GM12873 (cell line): ENCODE data around the gene COMTD1.

Experiments used
- CTCF ChIP-seq: IDR thresholded peaks from 2 replicates; pipeline ENCODE4 v1.5.1; 2012; ENCODE audit warnings: low read depth, mild to moderate bottlenecking, moderate library complexity, low read length, control low read depth; ENCODE audit not compliant: insufficient read depth; ENCODE audit errors: missing control alignments

Gene COMTD1

GRCh38 chr10:75210282-75211006 is 25.3 kb downstream of the COMTD1 start, which contains the start of gene VDAC2:
VDAC2 (plus strand) TSS chr10:75210796; CDS start chr10:75211159, 363 bp downstream.
- TF ChIP-seq CTCF: no peak

GRCh38 chr10:75209921-75210281 is 25.9 kb downstream of the COMTD1 start:
- no peak for TF ChIP-seq CTCF

- TF ChIP-seq CTCF: no peak
These were observed 26.5 kb downstream of the COMTD1 start for GRCh38 chr10:75209086-75209920.

GRCh38 chr10:75208181-75208580 is 27.6 kb downstream of the COMTD1 start:
- TF ChIP-seq CTCF: no peak

- TF ChIP-seq CTCF: no peak
These were observed 28.0 kb downstream of the COMTD1 start for GRCh38 chr10:75207857-75208144.

GRCh38 chr10:75207079-75207856 is 28.5 kb downstream of the COMTD1 start:
- no peak for TF ChIP-seq CTCF

GRCh38 chr10:75205908-75206307 is 29.8 kb downstream of the COMTD1 start:
- TF ChIP-seq CTCF: no peak
